G401.6 (cell line): Measurements from ENCODE around the gene SAMD4A.
A peak's percentile ranks its signal among the peaks of the same experiment; 100 is the strongest.

Experiments used
- FAIRE-seq: peaks from 2 replicates; lab custom pipeline; 2012; peaks lifted over from hg19 to GRCh38; lab: Jason Lieb, UNC

The SAMD4A gene

DNA sequence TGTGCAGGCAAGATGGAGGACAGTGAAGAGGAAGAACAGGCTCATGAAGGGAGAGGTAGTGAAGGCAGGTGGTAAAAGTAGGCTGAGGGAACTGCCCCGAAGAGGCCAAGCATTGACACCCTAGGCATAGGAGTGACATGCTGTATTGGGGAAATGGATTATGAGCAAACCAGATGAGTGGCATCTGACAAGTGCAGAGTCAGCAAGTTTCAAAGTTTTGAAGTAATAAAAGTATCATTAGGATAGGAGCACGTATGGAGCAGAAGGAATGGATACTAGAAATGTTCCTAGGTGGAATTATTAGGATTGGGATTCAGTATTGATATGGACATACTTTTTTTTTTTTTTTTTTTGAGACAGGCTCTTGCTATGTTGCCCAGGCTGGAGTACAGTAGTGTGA, 139.8 kb downstream of the SAMD4A start:
- no peak for FAIRE-seq

DNA sequence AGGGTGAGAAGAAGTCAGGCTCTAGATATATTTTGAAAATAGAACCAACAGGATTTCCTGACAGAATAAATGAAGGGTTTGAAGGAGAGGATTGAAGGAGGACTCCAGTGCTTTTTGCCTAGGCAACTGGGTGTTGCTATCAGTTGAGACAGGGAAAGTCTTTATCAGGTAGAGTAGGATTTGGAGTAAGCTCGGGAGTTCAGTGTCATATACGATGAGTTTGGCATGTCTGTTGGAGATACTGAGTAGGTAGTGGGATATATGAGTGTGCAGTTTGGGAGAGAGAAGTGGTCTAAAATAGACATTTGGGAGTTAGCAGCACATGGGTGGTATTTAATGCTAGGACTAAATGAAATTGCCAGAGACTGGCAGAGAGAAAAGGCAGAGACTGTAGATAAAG, 141.2 kb downstream of the SAMD4A start:
- no peak for FAIRE-seq

- FAIRE-seq: no peak
Observed at GRCh38 chr14:54708982-54709381, 142.1 kb downstream of the SAMD4A start.

DNA sequence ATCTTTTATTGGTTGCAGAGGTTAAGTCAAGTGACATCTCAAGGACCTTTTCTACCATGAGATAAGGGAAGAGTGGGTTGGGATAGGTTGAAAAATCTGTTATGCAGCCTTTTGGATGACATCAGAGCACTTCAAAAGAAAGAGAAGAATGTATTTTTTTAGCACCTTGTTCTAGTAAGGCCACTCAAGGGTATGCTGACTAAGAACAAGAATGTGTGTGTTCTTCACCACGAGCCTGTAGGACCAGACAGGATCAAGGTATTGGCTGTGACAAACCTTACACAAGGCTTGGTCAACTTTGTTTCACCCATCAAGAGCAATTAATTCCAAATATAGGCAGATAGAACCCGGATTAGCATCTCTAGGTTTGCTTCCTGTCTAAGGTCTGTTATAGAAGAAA, 142.5 kb downstream of the SAMD4A start:
- no peak for FAIRE-seq

- FAIRE-seq: no peak
Observed at GRCh38 chr14:54709867-54710266, 142.9 kb downstream of the SAMD4A start.

DNA sequence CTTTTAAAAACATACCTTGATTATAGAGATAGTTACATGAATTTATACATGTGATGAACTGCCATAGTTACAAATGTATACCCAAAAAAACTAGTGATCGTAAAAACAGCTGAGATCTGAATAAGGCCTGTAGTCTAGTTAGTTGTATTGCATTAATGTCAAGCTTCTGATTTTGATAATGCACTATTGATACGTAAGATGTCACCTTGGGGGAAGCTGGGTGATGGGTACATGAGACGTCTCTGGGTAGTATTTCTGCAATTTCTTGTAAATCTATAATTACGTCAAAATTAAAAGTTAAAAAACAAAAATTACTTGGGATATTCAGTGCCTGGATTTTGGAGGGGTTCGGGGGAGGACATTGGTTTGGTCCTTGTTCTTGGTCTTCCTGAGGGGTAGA, 144.4 kb downstream of the SAMD4A start:
- no peak for FAIRE-seq

- no peak for FAIRE-seq
Observed at GRCh38 chr14:54711812-54712464, 145.0 kb downstream of the SAMD4A start.

- FAIRE-seq: no peak
Observed at GRCh38 chr14:54712465-54713200, 145.7 kb downstream of the SAMD4A start.

GRCh38 chr14:54713379-54713778, 146.5 kb downstream of the SAMD4A start:
- no peak for FAIRE-seq

DNA sequence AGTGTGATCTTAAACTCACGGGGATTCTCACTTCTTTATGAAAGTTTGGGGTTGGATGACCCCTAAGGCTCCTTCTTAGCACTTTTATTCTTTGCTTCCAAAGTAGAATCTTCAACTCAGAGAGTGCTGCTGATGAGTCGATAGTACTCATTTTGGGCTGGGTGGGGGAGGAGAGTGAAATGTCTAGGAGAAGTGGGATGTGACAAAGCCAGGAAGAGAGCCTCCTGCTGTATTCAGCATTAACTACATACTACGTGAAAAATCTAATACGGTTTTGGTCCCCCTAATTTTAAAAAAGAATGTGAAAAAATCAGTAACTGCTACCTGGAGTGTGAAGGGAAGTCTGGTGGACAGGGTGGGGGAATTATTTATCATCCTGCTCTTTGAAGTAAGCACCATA, 148.3 kb downstream of the SAMD4A start:
- FAIRE-seq: no peak

- FAIRE-seq: no peak
Observed at GRCh38 chr14:54715811-54716210, 148.9 kb downstream of the SAMD4A start.

DNA sequence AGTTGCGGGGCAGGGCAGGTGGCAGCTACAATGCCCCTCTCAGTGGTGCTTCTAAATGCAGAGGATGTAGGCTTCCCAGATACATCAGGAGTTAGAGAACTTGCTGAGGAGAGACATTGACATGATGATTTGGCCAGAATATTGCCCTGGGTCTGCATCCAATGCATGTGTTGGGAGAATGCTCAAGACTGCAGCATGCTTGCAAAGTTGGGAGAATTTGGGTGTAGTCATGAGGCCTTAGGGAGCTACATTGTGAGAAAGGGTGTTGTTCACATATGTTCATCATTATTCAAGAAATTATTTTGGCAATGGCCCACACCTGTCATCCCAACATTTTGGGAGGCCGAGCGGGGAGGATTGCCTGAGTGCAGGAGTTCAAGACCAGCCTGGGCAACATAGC, 149.9 kb downstream of the SAMD4A start:
- no peak for FAIRE-seq

- FAIRE-seq: no peak
Observed at GRCh38 chr14:54718046-54718445, 151.1 kb downstream of the SAMD4A start.

GRCh38 chr14:54719406-54719805, 152.5 kb downstream of the SAMD4A start:
- no peak for FAIRE-seq

DNA sequence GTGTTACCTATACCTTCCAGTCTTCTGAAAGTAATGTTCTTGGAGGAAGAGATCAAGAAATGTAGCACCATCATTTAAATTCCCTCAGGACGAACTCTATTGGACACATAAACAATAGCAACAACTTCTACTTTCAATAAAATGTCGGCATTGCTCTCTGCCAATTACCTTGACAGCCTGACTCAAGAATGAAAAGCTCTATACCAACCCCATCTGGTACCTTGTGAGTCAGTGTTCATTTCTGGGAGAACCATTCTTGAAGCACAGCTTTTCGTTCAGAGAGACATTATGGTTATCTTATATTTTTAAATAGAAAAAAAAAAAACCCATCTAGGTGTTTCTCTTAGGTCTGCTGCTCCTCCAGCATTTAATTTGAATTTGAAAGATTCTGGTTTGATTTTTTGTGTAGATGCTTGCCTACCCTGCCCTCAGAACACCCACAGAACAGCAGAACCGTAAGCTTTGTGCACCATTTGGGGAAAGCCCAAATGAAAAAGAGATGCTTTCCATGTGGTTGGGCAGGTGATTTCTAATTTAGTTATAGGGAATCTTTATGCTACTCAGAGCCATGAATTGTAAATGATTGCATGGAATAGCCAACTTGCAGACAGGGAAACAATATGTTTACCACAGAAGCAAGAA, 156.0 kb downstream of the SAMD4A start:
- FAIRE-seq: peak; percentile 86

DNA sequence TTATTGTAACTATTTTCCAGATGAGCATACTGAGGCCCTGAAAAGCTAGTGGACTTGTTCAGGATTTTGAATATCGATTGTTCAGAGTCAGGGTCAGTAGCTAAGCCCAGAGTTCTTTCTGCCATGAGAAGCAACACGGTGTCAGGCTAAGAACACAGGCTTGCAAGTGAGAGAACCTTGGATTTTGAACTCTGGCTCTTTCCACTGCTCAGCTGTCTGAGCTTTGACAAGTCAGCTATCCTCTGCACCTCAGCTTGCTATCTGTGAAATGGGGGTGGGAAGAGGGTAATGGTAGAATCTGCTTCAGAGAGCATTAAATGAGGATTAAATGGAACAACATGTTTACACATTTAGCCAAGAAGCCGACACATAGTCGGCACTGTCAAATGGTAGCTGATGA, 157.2 kb downstream of the SAMD4A start:
- FAIRE-seq: no peak

GRCh38 chr14:54724676-54725325, 157.9 kb downstream of the SAMD4A start:
- no peak for FAIRE-seq

DNA sequence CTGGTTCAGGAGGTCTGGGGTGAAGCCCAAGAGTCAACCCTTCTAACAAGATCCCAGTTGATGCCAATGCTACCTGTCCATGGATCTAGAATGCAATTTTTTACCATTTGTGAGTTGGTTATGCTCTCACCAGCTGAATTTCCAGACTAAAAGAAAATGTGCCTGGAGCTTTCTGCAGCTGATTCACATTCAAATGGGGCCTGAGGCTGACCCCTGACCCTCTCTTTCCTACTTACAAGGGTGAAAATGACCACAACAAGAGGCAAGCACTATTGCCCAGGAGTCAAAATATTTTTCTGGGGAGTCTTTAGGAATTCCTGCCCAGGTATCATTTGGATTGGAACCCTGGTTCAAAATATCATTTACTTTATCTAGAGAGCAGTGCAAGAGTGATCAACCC, 159.1 kb downstream of the SAMD4A start:
- no peak for FAIRE-seq

DNA sequence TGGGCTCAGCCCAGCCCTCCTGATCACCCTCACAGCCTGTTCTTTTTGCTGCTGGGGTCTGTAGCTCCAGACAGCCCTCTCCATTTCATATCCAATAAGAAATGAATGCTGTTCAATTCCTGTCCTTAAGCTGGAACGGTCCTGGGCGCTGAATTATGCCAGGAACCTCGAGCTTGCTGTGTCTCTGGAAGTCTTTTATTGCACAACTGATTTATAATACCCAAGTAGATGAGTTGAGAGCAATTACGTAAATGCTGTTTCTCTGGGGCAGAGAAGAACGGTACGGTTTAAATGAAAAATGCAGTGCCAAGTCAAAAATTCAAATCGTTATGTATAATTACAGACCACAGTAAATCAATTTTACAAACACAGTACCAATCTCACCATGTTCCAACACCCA, 161.0 kb downstream of the SAMD4A start:
- FAIRE-seq: no peak

DNA sequence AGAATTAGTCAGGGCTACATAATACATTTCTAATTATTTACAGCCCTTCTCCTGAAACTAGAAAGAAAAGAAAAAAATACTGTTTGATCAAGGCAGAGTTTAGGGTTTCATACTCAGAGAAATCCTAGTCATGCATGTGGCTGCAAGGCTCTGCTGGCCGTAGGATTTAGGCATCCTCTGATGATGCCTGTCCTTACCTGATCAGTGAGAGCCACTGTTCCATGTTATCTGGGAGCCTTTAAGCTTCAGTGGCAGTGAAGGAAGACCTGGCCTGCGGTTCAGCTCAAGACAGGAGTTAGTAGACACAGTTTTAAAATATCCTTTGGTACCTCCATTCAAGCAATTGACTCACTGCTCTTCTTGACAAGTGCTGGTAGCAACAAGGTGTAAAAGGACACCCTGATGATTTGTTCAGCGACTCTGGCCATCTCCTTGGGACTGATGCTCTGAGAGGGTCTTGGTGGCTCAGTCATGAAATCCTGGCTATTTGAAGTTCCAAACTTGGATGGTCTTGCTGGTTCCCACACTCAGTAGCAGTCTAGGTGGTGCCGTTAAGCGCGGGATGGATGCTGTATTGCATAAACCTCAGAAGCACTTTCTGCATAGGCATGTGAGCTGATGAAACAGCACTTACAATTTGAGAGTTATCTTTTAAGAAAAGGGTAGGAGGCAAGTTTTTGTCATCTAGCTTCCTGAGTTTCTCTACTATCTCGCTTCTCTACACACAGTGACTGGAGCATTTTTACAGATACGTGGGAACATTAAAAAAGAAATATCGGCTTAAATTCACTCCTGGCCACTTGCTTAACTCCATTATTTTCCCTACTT, 162.0 kb downstream of the SAMD4A start:
- no peak for FAIRE-seq

DNA sequence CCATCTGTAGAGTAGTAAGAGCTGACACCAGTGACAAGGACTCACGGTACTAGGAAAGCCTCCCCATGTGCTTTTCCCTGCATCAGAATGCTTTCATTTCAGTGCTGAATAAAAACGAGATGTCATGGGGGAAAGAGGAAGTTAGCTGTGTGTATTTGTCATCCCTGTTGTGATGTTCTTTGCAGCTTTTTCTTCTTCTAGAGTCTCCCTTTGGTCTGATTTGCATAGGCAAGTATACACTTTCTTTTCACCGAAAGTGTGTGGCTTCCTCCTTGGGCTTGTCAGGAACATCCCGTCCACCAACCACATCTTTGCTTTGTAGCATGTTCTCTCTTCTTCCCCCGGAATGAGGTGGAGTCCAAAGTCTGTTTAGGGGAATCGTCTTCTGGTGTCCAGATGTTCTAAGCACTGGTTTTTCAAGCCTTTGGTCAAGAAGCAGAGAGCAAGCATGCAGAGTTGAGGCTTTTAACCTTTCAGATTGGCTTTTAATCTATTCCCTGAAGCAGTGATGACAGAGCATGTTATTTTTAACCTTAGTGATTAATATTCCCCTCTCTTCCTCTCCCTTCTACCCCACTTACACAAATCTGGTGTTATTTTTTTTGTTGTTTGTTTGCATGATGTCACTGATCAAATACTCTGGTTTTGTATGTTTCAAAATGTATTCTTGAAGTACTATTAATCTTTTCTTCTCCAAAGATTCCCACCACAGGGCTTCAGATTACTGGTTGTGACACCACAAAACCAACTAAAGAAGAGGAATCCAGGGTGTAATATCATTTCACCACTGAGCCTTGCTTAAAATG, 163.4 kb downstream of the SAMD4A start:
- no peak for FAIRE-seq
